ENCODE measurements around the gene LILRA6.
"Not testable (repeated sequence)": the region's sequence is repeated elsewhere in the genome, so short reads cannot be mapped to it uniquely, and the experiment has no call there.

The LILRA6 gene

GRCh38 chr19:54242646-54243045, at the start of gene LILRA6:
Gene LILRA6 (minus strand): TSS chr19:54242790.
- not testable (repeated sequence) for H3K27ac Mint-ChIP-seq, H3K4me3 Mint-ChIP-seq, H3K9me3 Mint-ChIP-seq

GRCh38 chr19:54289160-54289559, 46.6 kb upstream of the LILRA6 start:
- Mint-ChIP-seq H3K27me3 (ENCODE audit: low read depth, poor library complexity) (peaks cover 29% of the 10 kb centered on the region), H3K9me3 (peaks cover 40% of the 10 kb centered on the region)
- not testable (repeated sequence) for H3K27ac Mint-ChIP-seq; DNase-seq; H3K36me3 Mint-ChIP-seq (ENCODE audit: low read depth); H3K4me3 Mint-ChIP-seq; H3K4me1 Mint-ChIP-seq

More at GRCh38 chr19:54242646-54243045, at the start of gene LILRA6:
- DNase-seq; H3K36me3 Mint-ChIP-seq (ENCODE audit: low read depth): not testable (repeated sequence)
- Mint-ChIP-seq H3K27me3 (ENCODE audit: low read depth, poor library complexity) (peaks cover 14% of the 10 kb centered on the region), H3K4me1 (peaks cover 42% of the 10 kb centered on the region)

- Mint-ChIP-seq H3K9me3 (peaks cover 40% of the 10 kb centered on the region), H3K27ac (no peak overlapping the region), H3K36me3 (ENCODE audit: low read depth) (no peaks in the 10 kb centered on the region), H3K4me1 (no peaks in the 10 kb centered on the region), H3K4me3 (no peak overlapping the region), H3K27me3 (ENCODE audit: low read depth, poor library complexity) (peaks cover 26% of the 10 kb centered on the region)
- TF ChIP-seq CTCF (IDR thresholded peaks at IDR 0.05) = no peak
- DNase-seq = no peak
Measured at GRCh38 chr19:54287456-54287855, 44.9 kb upstream of the LILRA6 start.

- H3K36me3 Mint-ChIP-seq (ENCODE audit: low read depth); H3K4me1 Mint-ChIP-seq; H3K4me3 Mint-ChIP-seq; DNase-seq; H3K27ac Mint-ChIP-seq: not testable (repeated sequence)
- peaks cover 48% of the 10 kb centered on the region for H3K9me3 Mint-ChIP-seq
- H3K27me3 Mint-ChIP-seq (ENCODE audit: low read depth, poor library complexity) = peaks cover 34% of the 10 kb centered on the region
Measured at GRCh38 chr19:54286283-54286682, 43.7 kb upstream of the LILRA6 start.

GRCh38 chr19:54285427-54286056, 43.0 kb upstream of the LILRA6 start:
- H3K27me3 Mint-ChIP-seq (ENCODE audit: low read depth, poor library complexity) = peaks cover 35% of the 10 kb centered on the region
- DNase-seq; H3K4me3 Mint-ChIP-seq; H3K4me1 Mint-ChIP-seq; H3K27ac Mint-ChIP-seq; H3K36me3 Mint-ChIP-seq (ENCODE audit: low read depth): not testable (repeated sequence)
- H3K9me3 Mint-ChIP-seq = peaks cover 46% of the 10 kb centered on the region

GRCh38 chr19:54282686-54283470, 40.3 kb upstream of the LILRA6 start:
- Mint-ChIP-seq H3K27me3 (ENCODE audit: low read depth, poor library complexity) (peaks cover 41% of the 10 kb centered on the region), H3K9me3 (peaks cover 34% of the 10 kb centered on the region), H3K27ac (no peak overlapping the region), H3K4me1 (no peaks in the 10 kb centered on the region), H3K4me3 (no peak overlapping the region), H3K36me3 (ENCODE audit: low read depth) (no peaks in the 10 kb centered on the region)
- no peak for DNase-seq
- TF ChIP-seq CTCF (IDR thresholded peaks at IDR 0.05) = no peak

- H3K36me3 Mint-ChIP-seq (ENCODE audit: low read depth); H3K27ac Mint-ChIP-seq; H3K4me1 Mint-ChIP-seq; H3K4me3 Mint-ChIP-seq; DNase-seq: not testable (repeated sequence)
- Mint-ChIP-seq H3K27me3 (ENCODE audit: low read depth, poor library complexity) (peaks cover 31% of the 10 kb centered on the region), H3K9me3 (peaks cover 27% of the 10 kb centered on the region)
Measured at GRCh38 chr19:54281729-54282075, 39.1 kb upstream of the LILRA6 start.

- TF ChIP-seq CTCF (IDR thresholded peaks at IDR 0.05) = no peak
- H3K27me3 Mint-ChIP-seq (ENCODE audit: low read depth, poor library complexity) = peaks cover 35% of the 10 kb centered on the region
- no peak for DNase-seq
- H3K4me3 Mint-ChIP-seq = no peak within 1 kb of the TSS
- H3K27ac Mint-ChIP-seq = no peak within 1 kb of the TSS
- no peaks in the 10 kb centered on the region for H3K4me1 Mint-ChIP-seq
- H3K36me3 Mint-ChIP-seq (ENCODE audit: low read depth) = no peaks in the 10 kb centered on the region
- H3K9me3 Mint-ChIP-seq = peaks cover 26% of the 10 kb centered on the region
Measured at GRCh38 chr19:54281007-54281728, 38.6 kb upstream of the LILRA6 start, which contains the start of gene LILRB2. Gene LILRB2 (minus strand): TSS chr19:54281110. CDS start chr19:54280496, 614 bp downstream.

GRCh38 chr19:54280441-54280840, 37.9 kb upstream of the LILRA6 start:
- DNase-seq; H3K36me3 Mint-ChIP-seq (ENCODE audit: low read depth); H3K4me3 Mint-ChIP-seq; H3K4me1 Mint-ChIP-seq; H3K27ac Mint-ChIP-seq: not testable (repeated sequence)
- H3K27me3 Mint-ChIP-seq (ENCODE audit: low read depth, poor library complexity) = peaks cover 35% of the 10 kb centered on the region
- H3K9me3 Mint-ChIP-seq = peaks cover 26% of the 10 kb centered on the region

GRCh38 chr19:54280025-54280424, 37.4 kb upstream of the LILRA6 start:
- H3K27me3 Mint-ChIP-seq (ENCODE audit: low read depth, poor library complexity) = peaks cover 35% of the 10 kb centered on the region
- H3K36me3 Mint-ChIP-seq (ENCODE audit: low read depth); DNase-seq; H3K27ac Mint-ChIP-seq; H3K4me1 Mint-ChIP-seq; H3K4me3 Mint-ChIP-seq: not testable (repeated sequence)
- H3K9me3 Mint-ChIP-seq = peaks cover 26% of the 10 kb centered on the region

Data from nephron progenitor cell (in vitro differentiated cells).